Measurements from ENCODE around the gene NTN4. TPM values are rescaled to one million over a fixed set of nuclear protein-coding genes. Genes with fewer than 3 reads are reported as not detected.

Gene NTN4
- total and polyA plus RNA-seq, 4 donors, result 3.2 to 30.5 (median 15.0) TPM

- 94% methylated on average over 8 of the region's 8 CpGs for WGBS
These were observed 80.2 kb downstream of the NTN4 start for GRCh38 chr12:95710386-95710785.

More at GRCh38 chr12:95710386-95710785, 80.2 kb downstream of the NTN4 start:
- Histone ChIP-seq H3K4me3 (ENCODE audit: low read depth in 1 of 3, low read length in 3 of 3) (no peak overlapping the region), H3K9ac (ENCODE audit: low read depth in 1 of 2, low read length in 2 of 2) (no peak overlapping the region), H3K27ac (ENCODE audit: low read depth in 1 of 2, low read length in 2 of 2) (no peak overlapping the region), H3K27me3 (ENCODE audit: control insufficient read depth in 4 of 4, insufficient read depth in 4 of 4, low read length in 3 of 4) (no peaks in the 10 kb centered on the region), H3K4me1 (ENCODE audit: control insufficient read depth in 4 of 4, insufficient read depth in 4 of 4, low read length in 3 of 4) (peaks cover 0 to 5% (median 0%) of the 10 kb centered on the region in 4 donors), H3K9me3 (ENCODE audit: control insufficient read depth in 4 of 4, low read length in 3 of 4) (no peaks in the 10 kb centered on the region), H3K36me3 (ENCODE audit: control insufficient read depth in 4 of 4, insufficient read depth in 3 of 4, low read depth in 1 of 4, low read length in 3 of 4) (peaks cover 0 to 7% (median 2%) of the 10 kb centered on the region in 4 donors)
- DNase-seq (ENCODE audit: low spot score), result no peak
- TF ChIP-seq HNF4A (conservative IDR thresholded peaks at IDR 0.05) (no peak), NR2F2 (IDR thresholded peaks at IDR 0.05) (no peak), FOXA1 (IDR thresholded peaks at IDR 0.05) (no peak), FOXA2 (IDR thresholded peaks at IDR 0.05) (no peak), CTCF (IDR thresholded peaks at IDR 0.05; ENCODE audit: low read depth, low read length, missing input control) (no peak), JUND (IDR thresholded peaks at IDR 0.05) (no peak), REST (IDR thresholded peaks at IDR 0.05) (no peak), TAF1 (conservative IDR thresholded peaks at IDR 0.05) (no peak), MAX (IDR thresholded peaks at IDR 0.05) (no peak), YY1 (IDR thresholded peaks at IDR 0.05) (no peak), ZBTB33 (IDR thresholded peaks at IDR 0.05) (no peak), SP1 (IDR thresholded peaks at IDR 0.05) (no peak)

All from liver (tissue), 9 donors.